A549 (cell line): ENCODE data around the gene HSDL2. TPM values are rescaled to one million over a fixed set of nuclear protein-coding genes. Genes with fewer than 3 reads are reported as not detected.

ENCODE experiments used
- ATAC-seq, 2 experiments: fragments of 200-7000 bp in 1 of 2; fragments of >200 bp in 1 of 2; cut with Nextera tagmentation in 1 of 2; cut with Tn5 transposase in 1 of 2; 3 replicates each; pipeline versions ENCODE4 v1.8.0 to v1.9.1; 2018 to 2020; ENCODE audit warnings: mild to moderate bottlenecking in 1 of 2, moderate library complexity in 1 of 2
- CTCF ChIA-PET: fragments of 300-600 bp; sonication (Branson Sonifier 250); formaldehyde crosslinking; extraction: SDS; loops from one replicate; lab custom pipeline; 2021; ENCODE audit warnings: antibody characterized with exemption, inconsistent platforms; lab: Yijun Ruan, JAX
- POLR2A ChIA-PET: fragments of 350-600 bp; formaldehyde crosslinking; extraction: SDS; loops from one replicate; lab custom pipeline; 2021; ENCODE audit warnings: antibody characterized with exemption, inconsistent platforms; lab: Yijun Ruan, JAX
- DNase-seq, 2 experiments: peaks; one replicate each; pipeline versions ENCODE4 v3.0.0 to v3.0.0-alpha.2; 2011 to 2016; ENCODE audit warnings: low read depth in 1 of 2, low spot score in 1 of 2
- FAIRE-seq: peaks from 2 replicates; lab custom pipeline; 2011; peaks lifted over from hg19 to GRCh38; lab: Jason Lieb, UNC
- H3K27ac ChIP-seq, 2 experiments: fragments of >200 bp; sonication (Bioruptor Twin); formaldehyde crosslinking; 3 replicates each; pipeline ENCODE4 v1.5.1; 2016 to 2017
- H3K4me1 ChIP-seq: fragments of >200 bp; sonication (Bioruptor Twin); formaldehyde crosslinking; 3 replicates; pipeline ENCODE4 v1.6.1; 2016
- H3K4me2 ChIP-seq: fragments of >200 bp; sonication (Bioruptor Twin); formaldehyde crosslinking; 3 replicates; pipeline ENCODE4 v1.6.1; 2016
- H3K4me3 ChIP-seq: fragments of >200 bp; sonication (Bioruptor Twin); formaldehyde crosslinking; 3 replicates; pipeline ENCODE4 v1.5.1; 2016
- H3K9me3 ChIP-seq: fragments of >200 bp; sonication (Bioruptor Twin); formaldehyde crosslinking; 3 replicates; pipeline ENCODE4 v1.6.1; 2016
- BCL3 ChIP-seq: fragments of >200 bp; sonication (Bioruptor Twin); formaldehyde crosslinking; IDR thresholded peaks from 3 replicates; pipeline ENCODE4 v1.6.1; 2016
- CBX2 ChIP-seq: fragments of 200-600 bp; sonication (generic); IDR thresholded peaks from 2 replicates; pipeline ENCODE4 v1.6.1; 2016; ENCODE audit warnings: low read depth, mild to moderate bottlenecking, borderline replicate concordance
- CEBPB ChIP-seq, 2 experiments: fragments of >200 bp in 1 of 2; sonication (Bioruptor Twin) in 1 of 2; formaldehyde crosslinking in 1 of 2; IDR thresholded peaks; 2 replicates each; pipeline ENCODE4 v1.6.1; 2012 to 2016
- CHD2 ChIP-seq: fragments of 150-350 bp; IDR thresholded peaks from 2 replicates; pipeline ENCODE4 v1.6.1; 2014; ENCODE audit warnings: low read length; ENCODE audit not compliant: partially characterized antibody
- CHD4 ChIP-seq: fragments of 200-600 bp; sonication (generic); IDR thresholded peaks from 2 replicates; pipeline ENCODE4 v1.6.1; 2016; ENCODE audit warnings: antibody characterized with exemption, mild to moderate bottlenecking, borderline replicate concordance
- EP300 ChIP-seq, 2 experiments: fragments of >200 bp; sonication (Bioruptor Twin); formaldehyde crosslinking; IDR thresholded peaks; 2 replicates in 1 of 2; 3 replicates in 1 of 2; pipeline ENCODE4 v1.6.1; 2016 to 2017
- FOSB ChIP-seq: fragments of 250-450 bp; sonication (Bioruptor Pico); IDR thresholded peaks from 2 replicates; pipeline ENCODE4 v1.5.0; 2020; ENCODE audit warnings: mild to moderate bottlenecking, moderate library complexity
- FOSL2 ChIP-seq, 2 experiments: fragments of 450-650 bp in 1 of 2; fragments of >200 bp in 1 of 2; sonication (Bioruptor Twin) in 1 of 2; formaldehyde crosslinking; IDR thresholded peaks; 2 replicates each; pipeline versions ENCODE4 v1.5.0 to v1.6.1; 2016 to 2020; ENCODE audit warnings: mild to moderate bottlenecking in 1 of 2, moderate library complexity in 1 of 2
- FOXS1 ChIP-seq: fragments of 250-450 bp; sonication (Bioruptor Pico); IDR thresholded peaks from 2 replicates; pipeline ENCODE4 v1.5.0; 2020; ENCODE audit warnings: mild to moderate bottlenecking, moderate library complexity
- HDAC2 ChIP-seq: fragments of 200-600 bp; sonication (generic); IDR thresholded peaks from 2 replicates; pipeline ENCODE4 v1.6.1; 2016
- JUN ChIP-seq, 2 experiments: fragments of >200 bp; sonication (Bioruptor Twin); formaldehyde crosslinking; IDR thresholded peaks; 2 replicates in 1 of 2; 3 replicates in 1 of 2; pipeline ENCODE4 v1.6.1; 2016 to 2017
- MAFK ChIP-seq: fragments of 450-650 bp; IDR thresholded peaks from 2 replicates; pipeline ENCODE4 v1.6.1; 2014; ENCODE audit not compliant: partially characterized antibody
- MAZ ChIP-seq: fragments of 150-350 bp; IDR thresholded peaks from 2 replicates; pipeline ENCODE4 v1.6.1; 2014; ENCODE audit warnings: antibody characterized with exemption, low read depth, low read length, borderline replicate concordance
- MYC ChIP-seq: IDR thresholded peaks from 2 replicates; pipeline ENCODE4 v1.6.1; 2012; ENCODE audit warnings: mild to moderate bottlenecking, inconsistent platforms, low read length, improper control_type of control experiment, borderline replicate concordance
- NFE2L2 ChIP-seq: fragments of 150-350 bp; conservative IDR thresholded peaks from 2 replicates; pipeline ENCODE4 v1.6.1; 2014; ENCODE audit warnings: low read length
- NPAS2 ChIP-seq: fragments of 250-450 bp; sonication (Bioruptor Pico); IDR thresholded peaks from 2 replicates; pipeline ENCODE4 v1.8.0; 2022; ENCODE audit warnings: mild to moderate bottlenecking, moderate library complexity, borderline replicate concordance
- NR3C1 ChIP-seq: fragments of >200 bp; sonication (Bioruptor Twin); formaldehyde crosslinking; IDR thresholded peaks from 3 replicates; pipeline ENCODE4 v1.6.1; 2017
- RAD21 ChIP-seq, 2 experiments: fragments of >200 bp in 1 of 2; sonication (Bioruptor Twin) in 1 of 2; formaldehyde crosslinking in 1 of 2; IDR thresholded peaks in 1 of 2; conservative IDR thresholded peaks in 1 of 2; 2 replicates in 1 of 2; 3 replicates in 1 of 2; pipeline ENCODE4 v1.6.1; 2012 to 2018; ENCODE audit warnings: inconsistent platforms in 1 of 2
- RCOR1 ChIP-seq: fragments of 150-350 bp; IDR thresholded peaks from 2 replicates; pipeline ENCODE4 v1.6.1; 2014; ENCODE audit warnings: antibody characterized with exemption, low read length, low read depth
- RFX5 ChIP-seq: fragments of 450-650 bp; IDR thresholded peaks from 2 replicates; pipeline ENCODE4 v1.7.1; 2014; ENCODE audit warnings: antibody characterized with exemption, mild to moderate bottlenecking, moderate library complexity
- ZFP36 ChIP-seq: fragments of 450-650 bp; IDR thresholded peaks from 2 replicates; pipeline ENCODE4 v1.6.1; 2014; ENCODE audit warnings: borderline replicate concordance; ENCODE audit not compliant: partially characterized antibody
- ZSCAN20 ChIP-seq: fragments of 250-450 bp; sonication (Bioruptor Pico); IDR thresholded peaks from 2 replicates; pipeline ENCODE4 v1.8.0; 2022; ENCODE audit warnings: mild to moderate bottlenecking, moderate library complexity
- WGBS: methylation state at CpG from one replicate; pipeline ENCODE4 v1.1.6; 2017; ENCODE audit errors: missing lambda C conversion rate; 5-methylcytosine and 5-hydroxymethylcytosine counted together
- polyA plus RNA-seq, 4 experiments: library from polyadenylated mRNA; depleted of rRNA in 3 of 4; stranded (reverse); fragments of >200 nt; fragmentation: RNase III in 1 of 4; extraction: RNeasy Plus Mini Kit Qiagen cat#74134 plus additional on column Dnase treatment in 1 of 4; gene quantifications; 2 replicates in 3 of 4; 3 replicates in 1 of 4; pipeline ENCODE4 v1.2.3, GENCODE V29; 2011 to 2017
- TF ChIP-seq, protein P1 (sequence below): IDR thresholded peaks from 2 replicates; pipeline ENCODE4 v1.6.1; 2012
- TF ChIP-seq, protein P2 (sequence below): fragments of 200-600 bp; sonication (generic); IDR thresholded peaks from 2 replicates; pipeline ENCODE4 v1.6.1; 2016; ENCODE audit warnings: antibody characterized with exemption, mild to moderate bottlenecking, moderate library complexity
- TF ChIP-seq, protein P3 (sequence below): fragments of >200 bp; sonication (Bioruptor Twin); formaldehyde crosslinking; IDR thresholded peaks from 2 replicates; pipeline ENCODE4 v1.6.1; 2016

HSDL2 gene
- polyA plus RNA-seq, 2 of the 4 experiments (the other 2 are of a cell fraction) = 47.4 to 47.7 TPM

DNA sequence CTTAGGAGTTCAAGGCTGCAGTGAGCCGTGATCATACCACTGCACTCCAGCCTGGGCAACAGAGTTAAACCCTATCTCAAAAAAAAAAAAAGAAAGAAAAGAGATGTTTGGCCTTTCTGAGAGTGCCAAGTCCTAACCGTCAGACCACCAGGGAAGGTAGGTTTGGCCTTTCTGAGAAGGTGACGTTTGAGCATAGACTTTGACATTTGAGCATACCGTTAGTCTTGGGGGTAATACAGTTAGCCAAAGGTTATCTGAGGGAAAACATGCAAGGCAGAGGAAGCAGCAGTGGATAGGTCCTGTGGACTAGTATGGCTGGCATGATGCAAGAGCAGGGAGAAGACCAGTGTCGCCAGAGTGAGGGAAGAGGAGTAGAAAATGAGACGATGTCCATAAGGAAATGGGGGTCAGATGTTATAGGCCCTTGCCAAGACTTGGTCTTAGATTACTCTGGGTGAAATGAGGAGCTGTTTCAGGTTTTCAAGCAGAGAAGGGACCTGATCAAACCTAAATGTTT, 50.2 kb downstream of the HSDL2 start:
- Histone ChIP-seq H3K4me1 (no peaks in the 10 kb centered on the region; the same call in 2 of the 3 replicates), H3K9me3 (no peaks in the 10 kb centered on the region), H3K4me3 (no peak overlapping the region), H3K27ac (no peak overlapping the region), H3K4me2 (no peak overlapping the region)
- CTCF ChIA-PET = no interaction called here
- WGBS = 92% methylated on average over 6 of the region's 6 CpGs
- no peak for TF ChIP-seq HDAC2
- TF ChIP-seq NR3C1 = no peak
- no peak for TF ChIP-seq FOSL2 (IDR thresholded peaks at IDR 0.05)
- no peak for TF ChIP-seq FOSL2 (CRISPR knock-in tag; IDR thresholded peaks at IDR 0.05)
- no peak for TF ChIP-seq RCOR1
- no peak for TF ChIP-seq MYC
- TF ChIP-seq, protein P1, sequence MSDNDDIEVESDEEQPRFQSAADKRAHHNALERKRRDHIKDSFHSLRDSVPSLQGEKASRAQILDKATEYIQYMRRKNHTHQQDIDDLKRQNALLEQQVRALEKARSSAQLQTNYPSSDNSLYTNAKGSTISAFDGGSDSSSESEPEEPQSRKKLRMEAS = no peak
- TF ChIP-seq, protein P2, sequence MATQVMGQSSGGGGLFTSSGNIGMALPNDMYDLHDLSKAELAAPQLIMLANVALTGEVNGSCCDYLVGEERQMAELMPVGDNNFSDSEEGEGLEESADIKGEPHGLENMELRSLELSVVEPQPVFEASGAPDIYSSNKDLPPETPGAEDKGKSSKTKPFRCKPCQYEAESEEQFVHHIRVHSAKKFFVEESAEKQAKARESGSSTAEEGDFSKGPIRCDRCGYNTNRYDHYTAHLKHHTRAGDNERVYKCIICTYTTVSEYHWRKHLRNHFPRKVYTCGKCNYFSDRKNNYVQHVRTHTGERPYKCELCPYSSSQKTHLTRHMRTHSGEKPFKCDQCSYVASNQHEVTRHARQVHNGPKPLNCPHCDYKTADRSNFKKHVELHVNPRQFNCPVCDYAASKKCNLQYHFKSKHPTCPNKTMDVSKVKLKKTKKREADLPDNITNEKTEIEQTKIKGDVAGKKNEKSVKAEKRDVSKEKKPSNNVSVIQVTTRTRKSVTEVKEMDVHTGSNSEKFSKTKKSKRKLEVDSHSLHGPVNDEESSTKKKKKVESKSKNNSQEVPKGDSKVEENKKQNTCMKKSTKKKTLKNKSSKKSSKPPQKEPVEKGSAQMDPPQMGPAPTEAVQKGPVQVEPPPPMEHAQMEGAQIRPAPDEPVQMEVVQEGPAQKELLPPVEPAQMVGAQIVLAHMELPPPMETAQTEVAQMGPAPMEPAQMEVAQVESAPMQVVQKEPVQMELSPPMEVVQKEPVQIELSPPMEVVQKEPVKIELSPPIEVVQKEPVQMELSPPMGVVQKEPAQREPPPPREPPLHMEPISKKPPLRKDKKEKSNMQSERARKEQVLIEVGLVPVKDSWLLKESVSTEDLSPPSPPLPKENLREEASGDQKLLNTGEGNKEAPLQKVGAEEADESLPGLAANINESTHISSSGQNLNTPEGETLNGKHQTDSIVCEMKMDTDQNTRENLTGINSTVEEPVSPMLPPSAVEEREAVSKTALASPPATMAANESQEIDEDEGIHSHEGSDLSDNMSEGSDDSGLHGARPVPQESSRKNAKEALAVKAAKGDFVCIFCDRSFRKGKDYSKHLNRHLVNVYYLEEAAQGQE = no peak
- no peak for TF ChIP-seq NFE2L2
- TF ChIP-seq CEBPB (IDR thresholded peaks at IDR 0.05) = no peak
- no peak for TF ChIP-seq FOXS1 (CRISPR knock-in tag)
- no peak for TF ChIP-seq CHD4
- TF ChIP-seq NPAS2 (CRISPR knock-in tag) = no peak
- TF ChIP-seq RFX5 = no peak
- TF ChIP-seq ZSCAN20 (CRISPR knock-in tag) = no peak
- no peak for TF ChIP-seq FOSB (CRISPR knock-in tag)
- POLR2A ChIA-PET = no interaction called here
- no peak for FAIRE-seq
- no peak for DNase-seq
- no peak for ATAC-seq

GRCh38 chr9:112433499-112434392, 53.8 kb downstream of the HSDL2 start:
- ChIA-PET CTCF (interaction anchor here (0.8 to 2.0 kb wide), 5 partner anchors 9 to 24 kb away, joined by 3 to 5 read pairs (median 3); no protein-coding TSS in a partner anchor), POLR2A (no interaction called here)
- H3K27ac ChIP-seq = no peak overlapping the region
- H3K4me2 ChIP-seq = no peak overlapping the region
- ATAC-seq (no peak), DNase-seq (no peak), FAIRE-seq (no peak)
- no peak overlapping the region for H3K4me3 ChIP-seq
- H3K9me3 ChIP-seq = no peaks in the 10 kb centered on the region
- H3K4me1 ChIP-seq = no peaks in the 10 kb centered on the region; the same call in 2 of the 3 replicates
- 91% methylated on average over 5 of the region's 5 CpGs for WGBS
- TF ChIP-seq CHD4 (no peak), NPAS2 (CRISPR knock-in tag) (no peak), EP300 (IDR thresholded peaks at IDR 0.05) (no peak), FOSB (CRISPR knock-in tag) (no peak), FOSL2 (IDR thresholded peaks at IDR 0.05) (no peak), FOSL2 (CRISPR knock-in tag; IDR thresholded peaks at IDR 0.05) (no peak), MAZ (no peak), BCL3 (no peak), JUN (IDR thresholded peaks at IDR 0.05) (no peak), ZSCAN20 (CRISPR knock-in tag) (no peak), FOXS1 (CRISPR knock-in tag) (no peak), MAFK (no peak), ZFP36 (no peak), CBX2 (no peak), CHD2 (no peak), RAD21 (conservative IDR thresholded peaks at IDR 0.05 in 1 of 2, IDR thresholded peaks at IDR 0.05 in 1 of 2) (no peak)
- TF ChIP-seq, protein P2 = no peak
- TF ChIP-seq, protein P3, sequence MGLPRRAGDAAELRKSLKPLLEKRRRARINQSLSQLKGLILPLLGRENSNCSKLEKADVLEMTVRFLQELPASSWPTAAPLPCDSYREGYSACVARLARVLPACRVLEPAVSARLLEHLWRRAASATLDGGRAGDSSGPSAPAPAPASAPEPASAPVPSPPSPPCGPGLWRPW = no peak
